ENCODE measurements around the gene SLC6A6. TPM values are rescaled to one million over a fixed set of nuclear protein-coding genes. Genes with fewer than 3 reads are reported as not detected.

Gene SLC6A6
- total and polyA plus RNA-seq, 10 of the 15 experiments (the other 5 are each of a cell fraction or from before 2014, with no cell fraction given) = 5.6 to 47.0 (median 20.2) TPM

- no peak for TF ChIP-seq CUX1 (IDR thresholded peaks at IDR 0.05; ENCODE audit: insufficient replicate concordance, low read depth, low read length)
- TF ChIP-seq ETV6 (conservative IDR thresholded peaks at IDR 0.05 in 1 of 2, IDR thresholded peaks at IDR 0.05 in 1 of 2; ENCODE audit: borderline replicate concordance in 1 of 2, low read depth in 1 of 2) = no peak
- no peak for TF ChIP-seq EED (IDR thresholded peaks at IDR 0.05; ENCODE audit: low read depth)
Observed at GRCh38 chr3:14406336-14406735, 3.9 kb downstream of the SLC6A6 start (continued).

- H2AFZ ChIP-seq (ENCODE audit: control insufficient read depth, low read depth, low read length) = no peak overlapping the region
- BruUV-seq (replicated peaks) = no TSS peak
- no peak overlapping the region for H3K27ac ChIP-seq (ENCODE audit: control insufficient read depth, insufficient read depth)
- no peak for FAIRE-seq
- CTCF ChIA-PET = interaction anchor here (9.7 kb wide), 1 partner anchor 24 kb away, joined by 96 read pairs; no protein-coding TSS in a partner anchor
- no peaks in the 10 kb centered on the region for H3K9me3 ChIP-seq (replicated peaks; ENCODE audit: control insufficient read depth, insufficient read depth, low read length)
- intact Hi-C loops (cut with micrococcal nuclease; ENCODE audit: unreplicated experiment) (no loop called here), in situ Hi-C loops (cut with MboI) (no loop called here)
- H3K4me3 ChIP-seq = 0 out of 2 replicates have a peak overlapping the region, but pooled peaks have one; percentile 15
- H3K4me1 ChIP-seq (ENCODE audit: control insufficient read depth, insufficient read depth, low read length) = peaks cover 35% of the 10 kb centered on the region
- SMC1A ChIA-PET (ENCODE audit: uncharacterized antibody, unreplicated experiment) = interaction anchor here (12.5 kb wide), 1 partner anchor 22 kb away, joined by 143 read pairs; no protein-coding TSS in a partner anchor
- WGBS (ENCODE audit: insufficient coverage, insufficient replicate concordance, low lambda C conversion rate, missing lambda C conversion rate) = 10% methylated on average over 3 of the region's 3 CpGs
- POLR2A ChIA-PET = interaction anchor here (1.0 to 4.8 kb wide), 2 partner anchors 20 to 27 kb away, joined by 5 to 47 read pairs; no protein-coding TSS in a partner anchor
- no peaks in the 10 kb centered on the region for H3K27me3 ChIP-seq (replicated peaks in 1 of 2; ENCODE audit: control insufficient read depth in 2 of 2, insufficient read depth in 2 of 2, low read length in 1 of 2)
- peak overlapping the region; percentile 95 for H3K4me2 ChIP-seq (ENCODE audit: control insufficient read depth, insufficient read depth)
- H3K79me2 ChIP-seq (ENCODE audit: control insufficient read depth, insufficient read depth, low read length) = peaks cover 47% of the 10 kb centered on the region
- no peak for ATAC-seq
- DNase-seq (ENCODE audit: low read depth, low spot score) = no peak
- peaks cover 4 to 7% of the 10 kb centered on the region in 2 experiments; a peak in 3 of 4 replicates for H3K36me3 ChIP-seq (ENCODE audit: control insufficient read depth in 2 of 2, insufficient read depth in 2 of 2, low read length in 1 of 2)
- RAD21 ChIA-PET (ENCODE audit: unreplicated experiment) = interaction anchor here (9.2 kb wide), 1 partner anchor 22 kb away, joined by 144 read pairs; no protein-coding TSS in a partner anchor
- no peak overlapping the region for H3K9ac ChIP-seq (ENCODE audit: control insufficient read depth, insufficient read depth, low read length)
- peaks cover 5% of the 10 kb centered on the region; the same call in 1 of the 2 replicates for H4K20me1 ChIP-seq (ENCODE audit: control insufficient read depth, insufficient read depth)
- TF ChIP-seq CEBPZ (IDR thresholded peaks at IDR 0.05; ENCODE audit: low read depth, low read length) (no peak), RELA (IDR thresholded peaks at IDR 0.05; ENCODE audit: borderline replicate concordance, partially characterized antibody) (no peak), STAT1 (conservative IDR thresholded peaks at IDR 0.05) (no peak), USF2 (IDR thresholded peaks at IDR 0.05; ENCODE audit: borderline replicate concordance, low read depth, low read length) (no peak), POU2F2 (IDR thresholded peaks at IDR 0.05; ENCODE audit: borderline replicate concordance, low read depth, low read length) (no peak), PKNOX1 (IDR thresholded peaks at IDR 0.05) (no peak), NR2C2 (IDR thresholded peaks at IDR 0.05; ENCODE audit: borderline replicate concordance, control insufficient read depth, insufficient read length, low read depth) (no peak), RUNX3 (IDR thresholded peaks at IDR 0.05; ENCODE audit: low read length) (no peak; the same call in 1 of the 2 replicates)
Observed at GRCh38 chr3:14406766-14407165, 4.4 kb downstream of the SLC6A6 start.

All from GM12878 (cell line).